Dedifferentiated amniotic fluid mesenchymal stem cell (primary cell): ENCODE results near the gene EEIG1.

ENCODE experiments used
- DNase-seq: peaks from one replicate; pipeline ENCODE4 v3.0.0-alpha.2; 2016; ENCODE audit errors: extremely low spot score

The EEIG1 gene

GRCh38 chr9:128001151-128001778 is 20.5 kb upstream of the EEIG1 start:
- DNase-seq: no peak

GRCh38 chr9:127999461-127999860 is 18.7 kb upstream of the EEIG1 start:
- DNase-seq: no peak

- DNase-seq: no peak
These were observed 12.9 kb upstream of the EEIG1 start for GRCh38 chr9:127993721-127994120.

GRCh38 chr9:127991757-127992274 is 11.0 kb upstream of the EEIG1 start:
- no peak for DNase-seq

- no peak for DNase-seq
These were observed 10.4 kb upstream of the EEIG1 start for GRCh38 chr9:127991017-127991756.

- no peak for DNase-seq
These were observed 9.8 kb upstream of the EEIG1 start for GRCh38 chr9:127990554-127990953.

GRCh38 chr9:127989094-127989493 is 8.3 kb upstream of the EEIG1 start:
- no peak for DNase-seq

GRCh38 chr9:127987103-127987614 is 6.4 kb upstream of the EEIG1 start:
- DNase-seq: no peak

- DNase-seq: no peak
These were observed 4.2 kb upstream of the EEIG1 start for GRCh38 chr9:127985011-127985410.

- DNase-seq: no peak
These were observed 3.1 kb upstream of the EEIG1 start for GRCh38 chr9:127983847-127984289.

GRCh38 chr9:127982912-127983311 is 2.1 kb upstream of the EEIG1 start:
- DNase-seq: no peak

GRCh38 chr9:127981559-127982121 is 851 bp upstream of the EEIG1 start:
- no peak for DNase-seq

- DNase-seq: no peak
These were observed 606 bp downstream of the EEIG1 start for GRCh38 chr9:127980060-127980705.

GRCh38 chr9:127979333-127980059 is 1.3 kb downstream of the EEIG1 start:
- peak; percentile 34 for DNase-seq

GRCh38 chr9:127979015-127979332 is 1.8 kb downstream of the EEIG1 start:
- DNase-seq: no peak

GRCh38 chr9:127977884-127978647 is 2.7 kb downstream of the EEIG1 start:
- peak; percentile 55 for DNase-seq

GRCh38 chr9:127977009-127977883 is 3.5 kb downstream of the EEIG1 start:
- DNase-seq: peak; percentile 12

GRCh38 chr9:127976498-127976897 is 4.3 kb downstream of the EEIG1 start:
- DNase-seq: no peak

GRCh38 chr9:127975376-127976315 is 5.1 kb downstream of the EEIG1 start:
- DNase-seq: no peak
